ENCODE measurements around the gene TSPO. TPM values are rescaled to one million over a fixed set of nuclear protein-coding genes. Genes with fewer than 3 reads are reported as not detected.

Gene TSPO
- total RNA-seq, 2 experiments from 2014 or later = 43.8 to 45.6 TPM

DNA sequence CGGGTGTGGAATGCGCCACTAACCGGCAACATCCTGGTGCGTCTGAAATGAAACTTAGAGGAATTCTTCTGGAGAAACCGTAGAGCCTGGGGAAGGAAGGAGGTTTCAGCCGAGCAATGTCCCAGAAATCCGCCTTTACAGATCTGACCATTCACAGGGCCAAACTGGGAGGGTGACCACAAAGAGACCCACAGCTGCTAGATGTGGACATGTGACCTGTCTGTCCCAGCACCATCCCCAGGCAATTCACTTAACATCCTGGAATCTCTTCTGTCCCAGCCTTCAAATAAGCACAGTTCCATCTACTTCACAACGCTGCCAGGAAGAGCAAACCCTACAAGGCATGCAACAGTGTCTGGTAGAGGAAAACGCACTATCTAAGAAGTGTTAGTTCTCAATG, 18.0 kb upstream of the TSPO start:
- no peaks in the 10 kb centered on the region for H3K27me3 Mint-ChIP-seq
- TF ChIP-seq, protein P1, sequence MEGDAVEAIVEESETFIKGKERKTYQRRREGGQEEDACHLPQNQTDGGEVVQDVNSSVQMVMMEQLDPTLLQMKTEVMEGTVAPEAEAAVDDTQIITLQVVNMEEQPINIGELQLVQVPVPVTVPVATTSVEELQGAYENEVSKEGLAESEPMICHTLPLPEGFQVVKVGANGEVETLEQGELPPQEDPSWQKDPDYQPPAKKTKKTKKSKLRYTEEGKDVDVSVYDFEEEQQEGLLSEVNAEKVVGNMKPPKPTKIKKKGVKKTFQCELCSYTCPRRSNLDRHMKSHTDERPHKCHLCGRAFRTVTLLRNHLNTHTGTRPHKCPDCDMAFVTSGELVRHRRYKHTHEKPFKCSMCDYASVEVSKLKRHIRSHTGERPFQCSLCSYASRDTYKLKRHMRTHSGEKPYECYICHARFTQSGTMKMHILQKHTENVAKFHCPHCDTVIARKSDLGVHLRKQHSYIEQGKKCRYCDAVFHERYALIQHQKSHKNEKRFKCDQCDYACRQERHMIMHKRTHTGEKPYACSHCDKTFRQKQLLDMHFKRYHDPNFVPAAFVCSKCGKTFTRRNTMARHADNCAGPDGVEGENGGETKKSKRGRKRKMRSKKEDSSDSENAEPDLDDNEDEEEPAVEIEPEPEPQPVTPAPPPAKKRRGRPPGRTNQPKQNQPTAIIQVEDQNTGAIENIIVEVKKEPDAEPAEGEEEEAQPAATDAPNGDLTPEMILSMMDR (IDR thresholded peaks at IDR 0.05) = no peak
- Histone ChIP-seq H3K4me1 (ENCODE audit: insufficient read depth, low read length) (no peaks in the 10 kb centered on the region), H3K9me3 (ENCODE audit: control insufficient read depth in 1 of 2, insufficient read depth in 1 of 2, low read length in 2 of 2) (no peaks in the 10 kb centered on the region), H3K27ac (ENCODE audit: low read depth in 1 of 2, low read length in 2 of 2) (no peak overlapping the region), H3K4me3 (ENCODE audit: low read length) (no peak overlapping the region), H3K27me3 (ENCODE audit: control insufficient read depth in 1 of 2, insufficient read depth in 2 of 2, low read length in 2 of 2) (no peaks in the 10 kb centered on the region), H3K36me3 (ENCODE audit: insufficient read depth, low read length) (peaks cover 43% of the 10 kb centered on the region)
- H3K27ac Mint-ChIP-seq = no peak overlapping the region
- intact Hi-C loops (cut with DNase I, micrococcal nuclease) = no loop called here
- peaks cover 48% of the 10 kb centered on the region for H3K36me3 Mint-ChIP-seq (ENCODE audit: low read depth)
- POLR2A ChIA-PET = no interaction called here
- H3K4me1 Mint-ChIP-seq (ENCODE audit: low read depth) = no peaks in the 10 kb centered on the region
- no peak for ATAC-seq (ENCODE audit: poor library complexity)
- CTCF ChIA-PET = no interaction called here
- no peak overlapping the region for H3K4me3 Mint-ChIP-seq
- no peaks in the 10 kb centered on the region for H3K9me3 Mint-ChIP-seq
- no peak for DNase-seq

DNA sequence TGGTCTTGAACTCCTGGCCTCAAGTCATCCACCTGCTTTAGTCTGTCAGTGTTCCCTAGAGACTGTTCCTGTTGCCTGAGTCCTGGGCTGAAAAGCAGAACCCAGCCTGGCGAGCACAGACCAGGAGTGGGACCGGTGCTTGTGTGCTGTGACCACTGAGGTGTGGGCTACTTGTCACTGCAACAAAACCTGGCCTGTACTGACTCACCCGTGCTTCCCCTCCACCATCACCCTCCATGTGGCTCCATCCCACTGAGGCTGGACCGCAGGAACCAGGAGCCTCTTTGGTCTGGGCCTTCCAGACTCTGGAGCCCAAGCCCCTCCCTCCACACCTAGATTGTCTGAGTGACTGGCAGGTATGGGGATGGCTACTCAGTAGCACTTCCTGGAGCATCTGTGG, 16.8 kb upstream of the TSPO start:
- Mint-ChIP-seq H3K27ac (no peak overlapping the region), H3K9me3 (no peaks in the 10 kb centered on the region), H3K4me3 (no peak overlapping the region), H3K36me3 (ENCODE audit: low read depth) (peaks cover 58% of the 10 kb centered on the region), H3K27me3 (no peaks in the 10 kb centered on the region), H3K4me1 (ENCODE audit: low read depth) (peaks cover 5% of the 10 kb centered on the region)
- no peaks in the 10 kb centered on the region for H3K27me3 ChIP-seq (ENCODE audit: control insufficient read depth in 1 of 2, insufficient read depth in 2 of 2, low read length in 2 of 2)
- no peaks in the 10 kb centered on the region for H3K9me3 ChIP-seq (ENCODE audit: control insufficient read depth in 1 of 2, insufficient read depth in 1 of 2, low read length in 2 of 2)
- ATAC-seq (ENCODE audit: poor library complexity) (no peak), DNase-seq (no peak)
- H3K4me1 ChIP-seq (ENCODE audit: insufficient read depth, low read length) = no peaks in the 10 kb centered on the region
- peaks cover 49% of the 10 kb centered on the region for H3K36me3 ChIP-seq (ENCODE audit: insufficient read depth, low read length)
- intact Hi-C loops (cut with DNase I, micrococcal nuclease) = no loop called here
- H3K4me3 ChIP-seq (ENCODE audit: low read length) = no peak overlapping the region
- CTCF ChIA-PET = no interaction called here
- H3K27ac ChIP-seq (ENCODE audit: low read depth in 1 of 2, low read length in 2 of 2) = no peak overlapping the region
- POLR2A ChIA-PET = no interaction called here
- TF ChIP-seq, protein P1 (IDR thresholded peaks at IDR 0.05) = no peak

DNA sequence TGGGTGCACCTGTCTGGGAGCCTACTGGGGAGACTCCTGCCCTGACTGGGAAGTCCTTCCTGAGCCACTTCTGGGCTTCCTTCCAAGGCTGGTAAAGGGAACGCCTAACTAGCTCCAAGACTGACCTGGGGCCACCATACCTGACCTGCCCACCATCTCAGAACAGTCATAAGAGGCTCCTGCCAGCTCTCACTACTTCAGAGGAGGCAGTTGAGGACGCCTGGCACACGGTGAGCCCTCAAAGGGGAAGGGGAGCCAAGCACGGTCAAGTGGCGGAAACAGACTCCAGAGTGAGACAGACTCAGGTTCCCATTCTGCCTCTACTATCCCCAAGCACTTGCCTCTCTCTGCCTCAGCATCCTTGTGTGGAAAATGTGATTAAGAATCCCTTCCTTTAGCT, 15.8 kb upstream of the TSPO start:
- Mint-ChIP-seq H3K27me3 (no peaks in the 10 kb centered on the region), H3K9me3 (no peaks in the 10 kb centered on the region), H3K27ac (no peak overlapping the region), H3K4me3 (no peak overlapping the region), H3K36me3 (ENCODE audit: low read depth) (peaks cover 68% of the 10 kb centered on the region), H3K4me1 (ENCODE audit: low read depth) (peaks cover 5% of the 10 kb centered on the region)
- intact Hi-C loops (cut with DNase I, micrococcal nuclease) = no loop called here
- Histone ChIP-seq H3K9me3 (ENCODE audit: control insufficient read depth in 1 of 2, insufficient read depth in 1 of 2, low read length in 2 of 2) (no peaks in the 10 kb centered on the region), H3K36me3 (ENCODE audit: insufficient read depth, low read length) (peaks cover 55% of the 10 kb centered on the region), H3K27me3 (ENCODE audit: control insufficient read depth in 1 of 2, insufficient read depth in 2 of 2, low read length in 2 of 2) (no peaks in the 10 kb centered on the region), H3K4me3 (ENCODE audit: low read length) (no peak overlapping the region), H3K27ac (ENCODE audit: low read depth in 1 of 2, low read length in 2 of 2) (no peak overlapping the region), H3K4me1 (ENCODE audit: insufficient read depth, low read length) (no peaks in the 10 kb centered on the region)
- TF ChIP-seq, protein P1 (IDR thresholded peaks at IDR 0.05) = no peak
- DNase-seq (no peak), ATAC-seq (ENCODE audit: poor library complexity) (no peak)
- ChIA-PET POLR2A (no interaction called here), CTCF (no interaction called here)

Measured in CD4-positive, alpha-beta T cell (primary cell).